IPS DF 19.7 (cell line): ENCODE results near the gene VDAC2.

ENCODE experiments used
- DNase-seq: peaks from one replicate; pipeline ENCODE4 v3.0.0-alpha.2; 2013; ENCODE audit warnings: low read depth, low spot score

VDAC2 gene

GRCh38 chr10:75229971-75230370 is 19.4 kb downstream of the VDAC2 start:
- no peak for DNase-seq

GRCh38 chr10:75230600-75231038 is 20.0 kb downstream of the VDAC2 start:
- no peak for DNase-seq

- DNase-seq: no peak
Measured at GRCh38 chr10:75231672-75232581, 21.3 kb downstream of the VDAC2 start.

GRCh38 chr10:75233444-75234016 is 22.9 kb downstream of the VDAC2 start:
- DNase-seq: no peak

- DNase-seq: no peak
Measured at GRCh38 chr10:75234017-75234682, 23.6 kb downstream of the VDAC2 start.

- no peak for DNase-seq
Measured at GRCh38 chr10:75234683-75235374, 24.2 kb downstream of the VDAC2 start.

GRCh38 chr10:75235375-75236177 is 25.0 kb downstream of the VDAC2 start, which contains the start of gene COMTD1:
COMTD1 (minus strand) TSS chr10:75235957; CDS start chr10:75235928, 29 bp downstream.
- DNase-seq: peak; percentile 63

GRCh38 chr10:75236178-75236825 is 25.7 kb downstream of the VDAC2 start:
- DNase-seq: no peak

- no peak for DNase-seq
Measured at GRCh38 chr10:75238182-75239095, 27.8 kb downstream of the VDAC2 start.

- DNase-seq: no peak
Measured at GRCh38 chr10:75239096-75239790, 28.6 kb downstream of the VDAC2 start.

- DNase-seq: no peak
Measured at GRCh38 chr10:75240329-75241076, 29.9 kb downstream of the VDAC2 start.

- no peak for DNase-seq
Measured at GRCh38 chr10:75243426-75243825, 32.8 kb downstream of the VDAC2 start.

- DNase-seq: no peak
Measured at GRCh38 chr10:75244487-75245353, 34.1 kb downstream of the VDAC2 start.

GRCh38 chr10:75245354-75246250 is 35.0 kb downstream of the VDAC2 start:
- no peak for DNase-seq

- DNase-seq: no peak
Measured at GRCh38 chr10:75246506-75246905, 35.9 kb downstream of the VDAC2 start.

GRCh38 chr10:75247797-75248196 is 37.2 kb downstream of the VDAC2 start:
- DNase-seq: no peak
